Epidermal melanocyte (primary cell): ENCODE data around the gene ZNF487.
"Not testable (repeated sequence)": the region's sequence is repeated elsewhere in the genome, so short reads cannot be mapped to it uniquely, and the experiment has no call there.

ENCODE experiments used
- DNase-seq: peaks from one replicate; pipeline ENCODE4 v3.0.0; 2011; ENCODE audit warnings: low spot score; ENCODE audit not compliant: insufficient read length

Gene ZNF487

DNA sequence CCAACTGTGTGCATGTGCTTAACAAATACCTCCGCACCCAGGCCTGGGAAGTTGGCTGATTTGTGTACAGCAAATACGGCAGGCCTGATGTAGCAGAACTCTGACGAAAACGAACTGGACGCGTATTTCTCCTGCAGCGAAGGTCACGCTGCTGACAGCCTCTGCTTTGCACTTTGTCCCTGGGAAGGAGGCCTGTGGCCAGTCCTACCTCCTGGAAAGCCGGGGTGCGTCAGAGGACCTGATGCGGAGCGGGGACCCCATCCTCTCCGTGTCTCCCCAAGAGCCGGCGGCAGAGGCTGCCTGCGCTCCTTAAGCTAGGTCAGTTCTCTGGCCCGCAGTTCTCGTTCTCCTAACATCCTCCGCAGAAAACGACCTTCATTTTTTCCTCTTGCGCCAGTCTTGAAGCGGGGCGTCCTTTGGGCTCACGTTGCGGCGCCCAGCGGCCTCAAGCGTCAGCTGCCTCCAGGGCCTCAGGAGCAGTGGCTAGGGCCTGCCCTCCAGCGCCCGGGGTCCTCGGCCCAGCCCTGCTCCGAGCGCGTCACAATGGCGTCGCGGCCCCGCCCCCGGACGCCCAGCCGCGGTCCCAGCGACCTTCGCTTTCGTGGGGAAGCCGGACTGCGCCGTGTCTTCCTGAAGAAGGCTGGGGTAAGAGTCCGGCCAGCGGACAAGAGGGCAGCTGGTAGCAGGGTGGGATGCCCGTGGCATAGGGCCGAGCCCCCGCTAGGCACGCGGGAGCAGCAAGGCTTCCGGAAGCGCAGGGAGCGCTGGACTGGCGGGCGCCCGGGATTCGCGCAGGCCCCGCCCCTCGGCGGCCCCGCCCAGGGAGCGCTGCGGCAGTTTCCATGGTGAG lies at the start of gene ZNF487:
ZNF487 (plus strand) TSS at position 821 of the 850 bp plus-strand sequence. CDS start 38,703 bp downstream, outside the sequence.
- peak; percentile 94 for DNase-seq

DNA sequence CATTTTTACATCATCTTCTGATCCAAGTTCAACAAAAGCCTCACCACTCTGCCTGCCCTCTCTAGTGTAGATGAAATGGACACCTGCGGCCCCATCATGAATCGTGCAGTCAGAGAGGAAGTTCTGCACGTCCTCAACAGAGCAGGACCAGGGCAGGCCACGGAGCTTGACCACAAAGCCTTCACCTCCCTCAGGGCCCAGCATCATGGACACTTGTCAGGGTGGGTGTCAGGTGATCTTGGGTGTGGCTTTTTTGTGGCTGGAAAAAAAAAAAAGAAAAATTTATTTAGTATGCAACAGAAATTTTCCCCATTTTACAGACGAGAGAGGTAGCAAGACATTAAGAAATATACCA lies 49.3 kb upstream of the ZNF487 start:
- DNase-seq, result no peak

DNA sequence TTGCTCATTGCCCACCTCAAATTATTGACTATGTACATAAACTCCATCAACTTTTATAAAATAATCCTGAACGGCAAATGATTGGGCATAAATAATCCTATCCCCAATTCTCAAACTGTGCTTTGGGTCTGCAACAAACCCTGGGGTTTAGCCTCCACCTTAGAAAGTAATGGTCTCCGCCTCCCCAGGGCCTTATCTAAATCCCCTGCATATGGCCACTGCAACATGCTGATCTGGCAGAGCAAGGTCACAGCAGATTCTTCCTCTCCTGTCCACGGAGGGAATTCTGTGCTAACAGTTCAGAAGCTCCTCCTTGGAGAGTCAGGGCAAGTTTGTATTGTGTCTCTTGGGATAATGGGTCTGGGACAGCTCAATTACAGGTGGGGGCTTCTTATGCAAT lies 47.0 kb upstream of the ZNF487 start:
- DNase-seq, result no peak

DNA sequence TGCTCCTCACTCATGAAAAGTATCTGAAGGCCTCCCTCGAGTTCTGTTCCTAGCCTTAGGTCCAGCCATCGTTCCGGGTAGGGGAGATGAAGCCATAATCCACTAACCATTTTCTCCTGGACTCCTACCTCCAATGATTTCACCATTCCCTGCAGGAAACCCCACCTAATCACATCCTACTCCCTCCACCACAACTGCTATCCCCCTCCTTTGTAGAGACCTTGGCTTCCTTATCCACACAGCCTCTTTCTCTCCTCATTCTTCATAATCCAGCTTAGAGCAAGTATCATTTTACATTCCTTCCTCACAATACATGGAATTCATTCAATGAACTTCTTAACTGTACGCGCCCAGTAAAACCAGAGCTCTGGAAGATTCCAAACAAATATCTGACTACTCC lies 46.6 kb upstream of the ZNF487 start:
- no peak for DNase-seq

DNA sequence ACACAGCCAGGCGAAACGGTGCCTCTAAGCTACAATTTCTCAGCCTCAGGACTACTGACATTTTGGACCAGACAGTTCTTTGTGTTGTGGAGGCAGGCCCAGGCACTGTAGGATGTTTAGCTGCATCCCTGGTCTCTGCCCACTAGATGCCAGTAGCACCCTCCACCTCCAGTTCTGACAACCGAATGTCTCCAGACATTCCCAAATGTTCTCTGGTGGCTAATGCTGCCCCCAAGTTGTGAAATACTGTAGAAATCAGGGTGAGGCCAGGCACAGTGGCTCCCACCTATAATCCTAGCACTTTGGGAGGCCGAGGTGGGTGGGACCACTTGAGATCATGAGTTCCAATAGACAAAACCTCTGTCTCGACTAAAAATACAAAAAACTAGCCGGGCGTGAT lies 46.2 kb upstream of the ZNF487 start:
- no peak for DNase-seq

DNA sequence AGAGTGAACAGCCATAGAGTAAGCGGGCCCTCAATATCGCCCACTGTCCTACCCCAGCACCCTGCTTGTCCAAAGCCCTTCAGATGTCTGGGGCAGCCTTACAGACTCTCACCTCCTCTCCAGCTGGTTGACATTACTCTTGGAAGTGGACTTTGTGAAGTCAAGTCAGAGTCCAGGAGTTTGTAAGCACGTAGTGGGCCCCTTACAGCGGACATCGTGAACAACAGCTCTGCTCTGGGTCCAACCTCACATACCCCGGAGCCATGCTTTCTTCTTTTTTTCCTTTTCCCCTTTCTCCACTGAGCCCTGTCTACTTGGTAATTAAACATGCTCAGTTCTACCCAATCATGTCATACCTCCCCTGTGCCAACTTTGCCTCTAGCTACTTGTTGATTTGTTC lies 45.4 kb upstream of the ZNF487 start:
- DNase-seq, result no peak

DNA sequence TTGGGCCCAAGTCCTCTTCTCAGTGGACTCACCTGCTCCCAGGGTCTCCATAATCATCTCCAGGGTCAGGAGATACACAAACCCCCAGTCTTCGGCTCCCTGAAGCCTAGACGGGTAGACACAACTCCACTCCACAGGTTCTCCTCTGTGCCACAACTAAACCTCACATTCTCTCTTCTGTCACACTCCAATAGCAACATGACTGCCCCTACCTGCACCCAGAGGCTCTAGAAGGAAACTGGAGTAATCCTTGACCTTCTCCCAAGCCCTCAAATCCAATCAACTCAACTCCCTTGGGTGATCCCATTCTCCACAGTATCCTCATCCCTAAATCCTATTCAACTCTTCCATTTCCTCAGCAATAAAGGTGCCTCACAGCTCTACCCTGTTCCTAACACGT lies 44.2 kb upstream of the ZNF487 start:
- no peak for DNase-seq

DNA sequence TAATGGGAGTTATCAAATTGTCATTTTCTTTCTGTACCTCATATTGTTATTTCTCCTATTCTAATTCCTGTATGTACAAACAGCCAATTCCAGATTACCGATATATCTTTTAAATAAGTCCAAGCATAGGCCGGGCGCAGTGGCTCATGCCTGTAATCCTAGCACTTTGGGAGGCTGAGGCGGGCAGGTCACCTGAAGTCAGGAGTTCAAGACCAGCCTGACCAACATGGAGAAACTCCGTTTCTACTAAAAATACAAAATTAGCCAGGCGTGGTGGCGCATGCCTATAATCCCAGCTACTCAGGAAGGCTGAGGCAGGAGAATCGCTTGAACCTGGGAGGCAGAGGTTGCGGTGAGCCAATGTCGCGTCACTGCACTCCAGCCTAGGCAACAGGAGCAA lies 43.7 kb upstream of the ZNF487 start:
- DNase-seq, result not testable (repeated sequence)

DNA sequence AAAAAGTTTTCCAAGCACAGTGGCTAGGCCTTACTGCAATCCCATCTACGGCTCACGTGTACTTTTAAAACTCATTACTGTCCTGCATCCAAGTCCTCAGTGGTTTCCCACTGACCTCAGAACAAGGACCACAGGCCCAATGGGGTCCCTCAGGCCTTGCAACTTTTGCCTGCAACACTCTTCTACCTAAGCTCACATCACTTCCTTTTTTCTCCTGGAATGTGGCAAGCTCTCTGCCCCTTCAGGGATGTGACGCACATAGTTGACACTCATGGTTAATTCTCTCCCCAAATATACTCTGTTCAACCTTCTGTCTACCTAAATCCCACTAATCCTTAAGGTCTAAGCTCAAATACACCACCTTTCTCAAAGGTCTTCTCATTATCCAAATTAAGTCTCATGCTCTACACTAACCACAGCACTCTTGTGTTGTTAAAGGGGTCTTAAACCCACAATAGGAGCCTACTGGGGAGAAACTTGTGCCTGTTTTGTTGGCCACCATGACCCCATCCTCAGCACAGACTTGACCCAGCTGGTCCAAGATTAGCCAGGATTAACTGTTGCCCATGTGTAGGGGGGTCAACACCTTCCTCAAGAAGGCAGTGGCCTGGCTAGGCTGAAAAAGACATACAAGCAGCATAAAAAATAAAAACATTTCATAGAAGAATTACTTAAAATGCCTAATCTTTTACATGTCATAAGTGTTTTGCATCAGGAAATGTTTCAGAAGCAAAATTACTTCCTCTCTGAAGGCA lies 43.1 kb upstream of the ZNF487 start:
- DNase-seq, result no peak

DNA sequence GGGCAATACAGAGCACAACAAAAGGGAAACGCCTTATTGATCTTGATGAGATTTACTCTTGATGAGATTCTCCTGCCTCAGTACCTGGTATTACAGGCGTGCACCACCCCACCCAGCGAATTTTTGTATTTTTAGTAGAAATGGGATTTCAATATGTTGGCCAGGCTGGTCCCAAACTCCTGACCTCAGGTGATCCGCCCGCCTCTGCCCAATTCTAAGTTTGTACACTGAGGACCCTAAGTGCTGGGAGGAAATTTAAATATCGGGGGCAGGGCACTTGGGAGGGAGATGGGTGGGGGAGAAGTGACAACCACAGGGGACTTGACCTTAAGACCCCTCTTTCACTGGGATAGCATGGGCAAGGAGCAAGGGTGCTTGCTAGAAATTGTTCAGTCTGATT lies 42.0 kb upstream of the ZNF487 start:
- no peak for DNase-seq

DNA sequence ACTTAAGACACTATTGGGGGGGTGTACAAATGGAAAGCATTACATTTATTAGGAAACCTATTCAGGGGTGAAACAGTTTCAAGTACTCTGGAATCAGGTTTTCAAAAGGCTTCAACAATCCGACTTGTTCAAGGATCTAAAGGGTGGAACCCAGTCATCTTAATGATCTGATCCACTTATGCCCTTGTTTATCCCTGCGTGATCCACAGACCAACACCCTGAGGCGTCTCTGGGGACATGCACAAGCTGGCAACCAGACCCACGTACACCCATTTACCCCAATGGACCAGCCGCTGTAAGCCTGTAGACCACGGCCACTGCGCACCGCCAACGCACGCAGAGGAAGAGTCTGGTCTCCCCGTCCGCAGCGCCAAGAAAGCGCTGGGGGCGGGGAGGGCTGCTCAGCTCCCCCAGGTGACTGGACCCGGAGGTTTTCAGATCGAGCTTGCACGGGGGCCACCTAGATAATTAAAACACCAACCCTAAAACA lies 41.3 kb upstream of the ZNF487 start:
- DNase-seq, result no peak

DNA sequence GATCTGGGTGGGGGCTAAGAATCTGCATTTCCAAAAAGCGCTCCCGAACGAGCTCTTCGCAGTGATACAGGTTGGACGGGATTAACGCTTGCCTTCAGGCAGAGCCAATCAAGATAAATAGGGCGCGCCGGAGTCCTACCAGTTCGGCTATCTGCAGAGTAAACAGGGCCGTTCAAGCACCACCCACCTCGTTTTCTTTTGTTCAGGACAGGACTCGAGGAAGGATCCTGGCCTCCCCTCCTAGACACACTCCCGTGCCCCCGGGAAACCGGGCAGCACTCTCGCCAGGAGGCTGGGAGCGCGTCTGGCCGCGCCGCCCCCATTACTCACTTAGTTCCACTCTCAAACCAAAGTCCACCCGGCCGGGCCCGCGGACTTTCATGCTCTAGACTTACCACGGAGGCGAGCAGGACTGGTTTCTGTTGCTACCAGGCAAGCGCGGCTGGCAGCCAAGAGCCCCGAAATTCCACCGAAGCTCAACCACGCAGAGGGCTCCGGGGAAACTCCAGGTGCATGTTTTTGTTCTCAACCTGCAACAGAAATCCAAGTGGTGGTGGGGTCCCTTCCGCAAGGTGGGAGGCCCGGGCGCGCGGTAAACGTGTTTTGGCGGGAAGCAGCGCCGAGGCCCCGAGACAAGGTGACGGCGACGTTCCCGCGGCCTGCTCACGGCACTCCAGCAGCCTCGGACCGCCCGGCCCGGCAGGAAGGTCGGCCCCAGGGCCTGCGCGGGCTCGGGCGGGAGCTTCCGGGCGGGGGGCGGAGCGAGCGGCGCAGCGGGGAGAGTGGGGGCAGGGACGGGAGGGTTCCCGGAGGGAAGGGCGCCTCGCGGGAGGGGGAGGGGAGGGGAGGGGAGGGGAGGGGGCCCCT lies 40.6 kb upstream of the ZNF487 start:
- peak; percentile 74 for DNase-seq

DNA sequence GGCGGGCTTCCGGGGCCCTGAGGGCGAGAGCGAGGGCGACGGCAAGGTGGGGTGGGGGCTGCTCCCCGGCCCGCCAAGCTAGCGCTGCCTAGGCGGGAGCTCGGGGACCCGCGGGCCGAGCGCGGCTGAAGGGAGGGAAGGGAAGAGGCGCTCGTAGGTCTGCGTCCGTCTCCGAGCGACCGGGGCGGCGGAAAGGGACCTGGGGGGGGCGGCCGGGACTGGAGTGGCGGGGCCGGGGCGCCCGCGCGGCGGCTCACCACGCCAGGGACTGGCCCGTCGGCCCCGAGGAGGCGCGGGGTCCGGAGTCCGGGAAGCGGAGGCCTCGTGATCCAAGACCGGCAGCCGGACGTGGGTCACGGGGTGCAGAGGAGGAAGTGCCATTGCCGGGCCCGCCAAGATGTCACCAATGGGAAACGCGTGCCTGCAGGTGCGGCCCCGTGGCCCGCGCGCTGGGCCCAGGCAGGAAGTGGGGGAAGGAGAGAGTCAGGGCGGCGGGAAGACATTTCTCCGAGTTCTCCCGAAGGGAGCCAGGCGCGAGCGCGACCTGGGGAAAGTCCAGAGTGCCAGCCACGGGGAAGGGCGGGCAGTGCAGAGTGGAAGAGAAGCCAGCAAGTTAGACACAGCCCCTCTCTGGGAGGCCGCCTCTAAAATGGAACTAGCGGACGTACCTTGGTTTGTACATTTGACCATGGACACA lies 39.8 kb upstream of the ZNF487 start:
- peak; percentile 64 for DNase-seq

DNA sequence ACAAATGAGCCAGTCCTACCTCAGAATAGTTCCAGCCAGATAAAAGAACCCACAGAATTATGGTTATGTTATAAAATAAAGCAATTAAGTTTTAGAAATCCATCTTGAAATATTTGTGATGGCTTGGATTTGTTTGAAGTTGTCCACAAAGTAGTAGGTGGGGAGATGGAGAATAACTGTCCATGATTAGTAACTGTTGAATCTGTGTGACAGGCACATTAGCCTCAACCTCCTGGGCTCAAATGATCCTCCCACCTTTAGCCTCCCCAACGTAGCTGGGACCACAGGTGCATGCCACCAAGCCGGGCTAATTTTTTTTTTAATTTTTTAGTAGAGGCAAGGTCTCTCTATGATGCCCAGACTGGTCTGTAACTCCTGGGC lies 38.0 kb upstream of the ZNF487 start:
- DNase-seq, result no peak

DNA sequence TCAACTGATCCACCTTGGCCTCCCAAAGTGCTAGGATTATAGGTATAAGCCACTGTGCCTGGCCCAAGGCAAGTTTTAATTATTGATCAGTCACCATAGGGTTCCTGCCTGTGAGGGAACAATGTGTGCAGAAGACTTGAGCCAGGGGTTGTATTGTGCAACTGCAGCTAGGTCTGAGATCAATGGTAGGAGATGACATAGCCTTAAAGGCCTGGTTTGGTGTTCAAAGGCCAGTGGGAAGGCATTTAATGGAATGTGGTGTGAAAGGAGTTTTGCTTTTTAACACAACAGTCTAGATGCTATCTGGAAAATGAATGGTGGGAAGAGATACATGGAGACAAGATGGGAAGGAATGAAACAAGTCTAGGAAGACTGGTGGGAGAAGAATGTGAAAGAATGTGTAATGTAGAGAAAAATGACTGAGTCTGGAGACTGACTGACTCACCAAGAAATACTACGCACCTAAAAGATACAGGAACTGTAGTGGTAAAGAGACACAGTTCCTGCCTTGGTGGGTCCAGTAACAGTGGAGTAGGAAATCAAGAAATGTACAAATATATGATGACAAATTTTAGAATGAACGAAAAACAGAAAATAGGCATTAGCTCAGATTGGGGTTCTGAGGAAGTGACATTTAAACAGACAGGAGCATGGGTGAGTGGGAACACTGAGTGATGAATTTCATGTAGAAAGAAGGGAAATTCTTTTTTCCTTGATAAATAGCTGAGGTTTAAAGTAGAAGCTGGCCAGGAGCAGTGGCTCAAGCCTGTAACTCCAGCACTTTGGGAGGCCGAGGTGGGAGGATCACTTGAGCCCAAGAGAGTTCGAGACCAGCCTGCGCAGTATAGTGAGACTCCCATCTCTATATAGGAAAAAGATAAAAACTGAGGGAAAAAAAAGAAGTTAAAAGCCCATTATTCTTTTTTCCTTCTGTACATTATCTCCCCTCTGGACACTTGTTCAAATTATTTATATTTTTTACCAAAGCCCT lies 37.3 kb upstream of the ZNF487 start:
- DNase-seq, result no peak

DNA sequence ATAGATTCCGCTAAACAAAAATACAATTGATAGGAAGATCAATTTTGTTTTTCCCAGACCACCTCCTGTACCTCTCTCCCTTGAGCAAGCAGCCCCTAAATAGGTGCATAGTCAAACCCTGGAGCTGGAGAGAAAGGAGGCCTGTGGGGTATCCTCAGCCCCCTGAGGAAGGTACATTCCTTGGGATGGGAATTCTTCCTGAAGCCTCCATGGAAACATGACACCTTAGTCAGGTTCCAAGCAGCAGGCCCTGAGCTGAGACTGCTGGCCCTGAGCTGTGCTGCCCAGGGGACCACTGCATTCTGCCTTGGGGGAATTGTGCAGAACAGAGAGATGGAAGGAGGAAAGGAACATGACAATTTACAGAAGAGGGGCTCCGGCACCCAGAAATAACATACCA lies 35.3 kb upstream of the ZNF487 start:
- DNase-seq, result no peak

DNA sequence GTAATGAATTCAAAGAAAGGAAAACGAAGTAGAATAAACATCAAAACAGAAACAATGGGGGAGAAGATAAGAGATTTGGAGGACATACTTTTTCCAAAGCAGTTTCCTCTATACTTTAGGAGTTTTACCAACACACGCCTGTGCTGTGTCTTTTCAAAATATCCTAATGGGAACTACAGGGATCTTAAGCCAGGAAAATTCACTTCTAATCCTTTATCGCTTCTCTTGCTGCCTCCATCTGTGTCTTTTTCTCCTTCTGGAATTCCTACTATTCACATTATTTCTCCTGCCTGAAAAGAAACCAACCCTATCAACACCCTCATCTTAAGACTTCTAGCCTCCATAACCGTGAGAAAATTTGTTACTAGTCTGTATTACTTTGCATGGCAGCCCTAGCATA lies 34.7 kb upstream of the ZNF487 start:
- no peak for DNase-seq

DNA sequence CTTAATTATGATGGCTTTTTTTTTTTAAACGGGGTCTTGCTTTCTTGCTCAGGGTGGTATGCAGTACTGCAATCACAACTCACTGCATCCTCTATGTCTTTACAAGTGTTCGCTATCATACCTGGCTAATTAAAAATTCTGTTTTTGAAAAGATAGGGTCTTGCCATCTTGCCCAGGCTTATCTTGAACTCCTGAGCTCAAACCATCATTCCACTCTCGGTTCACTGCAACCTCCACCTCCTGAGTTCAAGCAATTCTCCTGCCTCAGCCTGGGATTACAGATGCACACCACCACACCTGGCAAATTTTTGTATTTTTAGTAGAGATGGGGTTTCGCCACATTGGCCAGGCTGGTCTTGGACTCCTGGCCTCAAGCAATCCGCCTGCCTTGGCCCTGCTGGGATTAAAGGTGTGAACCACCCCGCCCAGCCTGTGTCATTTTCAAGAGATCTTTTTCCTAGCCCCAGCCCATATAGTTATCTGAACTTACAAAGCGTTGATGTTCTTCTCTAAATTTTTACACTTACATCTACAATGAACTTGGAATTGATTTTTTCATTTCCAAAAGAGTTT lies 33.9 kb upstream of the ZNF487 start:
- DNase-seq, result no peak

DNA sequence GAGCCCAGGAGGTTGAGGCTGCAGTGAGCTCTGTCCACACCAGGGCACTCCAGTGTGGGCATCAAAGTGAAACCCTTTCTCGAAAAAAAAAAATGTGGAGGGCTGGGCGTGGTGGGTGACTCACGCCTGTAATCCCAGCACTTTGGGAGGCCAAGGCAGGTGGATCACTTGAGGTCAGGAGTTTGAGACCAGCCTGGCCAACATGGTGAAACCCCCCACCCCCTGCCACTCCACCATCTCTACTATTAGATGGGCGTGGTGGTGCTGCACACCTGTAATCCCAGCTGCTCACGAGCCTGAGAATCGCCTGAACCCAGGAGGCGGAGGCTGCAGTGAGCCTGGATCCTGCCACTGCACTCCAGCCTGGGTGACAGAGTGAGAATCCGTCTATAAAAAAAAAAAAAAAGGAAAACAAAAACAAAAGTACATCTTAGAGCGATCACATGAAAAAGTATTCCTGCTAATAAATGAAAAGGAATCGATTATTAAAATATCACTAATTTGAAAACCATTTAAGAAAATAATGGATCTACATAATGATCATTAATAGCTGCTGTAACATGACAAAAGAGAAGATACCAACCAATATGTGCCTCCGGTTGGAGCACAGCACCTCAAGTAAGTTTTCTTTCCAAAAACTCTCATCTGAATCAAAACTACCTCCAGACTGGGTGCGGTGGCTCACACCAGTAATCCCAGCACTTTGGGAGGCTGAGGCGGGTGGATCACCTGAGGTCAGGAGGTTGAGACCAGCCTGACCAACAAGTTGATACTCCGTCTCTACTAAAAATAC lies 32.8 kb upstream of the ZNF487 start:
- no peak for DNase-seq
